ENCODE data around the gene NF2. TPM values are rescaled to one million over a fixed set of nuclear protein-coding genes. Genes with fewer than 3 reads are reported as not detected.

The NF2 gene
- total RNA-seq, 4 donors from 2014 or later = 39.8 to 61.0 (median 45.1) TPM

- peak overlapping the region in 2 of 4 donors; percentile 40 to 60 for H3K27ac ChIP-seq
- TF ChIP-seq POLR2AphosphoS5 (IDR thresholded peaks at IDR 0.05) = no peak
- TF ChIP-seq CTCF (IDR thresholded peaks at IDR 0.05) = no peak
- no peak for TF ChIP-seq EP300 (IDR thresholded peaks at IDR 0.05)
- no peak for TF ChIP-seq POLR2A (IDR thresholded peaks at IDR 0.05)
- peak; percentile 34 for ATAC-seq
Measured at GRCh38 chr22:29617922-29618629, 14.6 kb downstream of the NF2 start.

GRCh38 chr22:29621761-29622526 lies 18.5 kb downstream of the NF2 start:
- no peak for TF ChIP-seq EP300 (IDR thresholded peaks at IDR 0.05)
- TF ChIP-seq POLR2AphosphoS5 (IDR thresholded peaks at IDR 0.05) = peak; percentile 72
- 19 to 20% methylated on average over 4 of the region's 5 CpGs for WGBS, 2 donors (ENCODE audit: low coverage in 1 of 2)
- peaks cover 0 to 88% (median 24%) of the 10 kb centered on the region in 3 donors for H3K4me1 ChIP-seq

More at GRCh38 chr22:29617922-29618629, 14.6 kb downstream of the NF2 start:
- 4 to 10% methylated on average over 2 of the region's 2 CpGs for WGBS, 2 donors (ENCODE audit: low coverage in 1 of 2)
- Histone ChIP-seq H3K4me1 (peaks cover 0 to 50% (median 4%) of the 10 kb centered on the region in 3 donors), H3K9me3 (no peaks in the 10 kb centered on the region), H3K36me3 (no peaks in the 10 kb centered on the region), H3K4me3 (no peak overlapping the region), H3K27me3 (no peaks in the 10 kb centered on the region)

GRCh38 chr22:29623059-29623458 lies 19.6 kb downstream of the NF2 start:
- Histone ChIP-seq H3K4me3 (no peak overlapping the region), H3K36me3 (no peaks in the 10 kb centered on the region), H3K9me3 (no peaks in the 10 kb centered on the region), H3K27ac (peak overlapping the region in 1 of 4 donors; percentile 58), H3K4me1 (peaks cover 0 to 90% (median 20%) of the 10 kb centered on the region in 3 donors), H3K27me3 (no peaks in the 10 kb centered on the region)
- TF ChIP-seq POLR2AphosphoS5 (IDR thresholded peaks at IDR 0.05) (no peak), CTCF (IDR thresholded peaks at IDR 0.05) (no peak), EP300 (IDR thresholded peaks at IDR 0.05) (no peak), POLR2A (IDR thresholded peaks at IDR 0.05) (no peak)
- 68 to 81% methylated on average over 3 to 6 of the region's 6 CpGs for WGBS, 2 donors (ENCODE audit: low coverage in 1 of 2)
- no peak for ATAC-seq

More at GRCh38 chr22:29621761-29622526, 18.5 kb downstream of the NF2 start:
- peak; percentile 31 for ATAC-seq
- H3K9me3 ChIP-seq = no peaks in the 10 kb centered on the region
- H3K27ac ChIP-seq = peak overlapping the region in 3 of 4 donors; percentile 25 to 58 (median 31)
- H3K4me3 ChIP-seq = no peak overlapping the region
- no peaks in the 10 kb centered on the region for H3K27me3 ChIP-seq
- H3K36me3 ChIP-seq = no peaks in the 10 kb centered on the region

GRCh38 chr22:29623553-29624169 lies 20.2 kb downstream of the NF2 start:
- peaks cover 0 to 84% (median 20%) of the 10 kb centered on the region in 3 donors for H3K4me1 ChIP-seq
- ATAC-seq = no peak
- H3K27me3 ChIP-seq = no peaks in the 10 kb centered on the region
- H3K4me3 ChIP-seq = no peak overlapping the region
- H3K9me3 ChIP-seq = no peaks in the 10 kb centered on the region
- peak overlapping the region in 2 of 4 donors; percentile 58 to 62 for H3K27ac ChIP-seq
- no peaks in the 10 kb centered on the region for H3K36me3 ChIP-seq
- TF ChIP-seq POLR2AphosphoS5 (IDR thresholded peaks at IDR 0.05) = no peak
- no peak for TF ChIP-seq EP300 (IDR thresholded peaks at IDR 0.05)
- TF ChIP-seq CTCF (IDR thresholded peaks at IDR 0.05) = no peak
- 57 to 80% methylated on average over 2 to 5 of the region's 6 CpGs for WGBS, 2 donors (ENCODE audit: low coverage in 1 of 2)

All from gastroesophageal sphincter (tissue), 4 donors.